H1 (cell line): ENCODE measurements around the gene CCNG2. TPM values are rescaled to one million over a fixed set of nuclear protein-coding genes. Genes with fewer than 3 reads are reported as not detected.

ENCODE experiments used
- EP300 ChIP-seq, 2 experiments: IDR thresholded peaks; 1 replicate in 1 of 2; 2 replicates in 1 of 2; pipeline ENCODE4 v1.6.1; 2011 to 2012; ENCODE audit warnings: low read depth in 2 of 2, low read length in 2 of 2, mild to moderate bottlenecking in 2 of 2, borderline replicate concordance in 1 of 2, inconsistent platforms in 1 of 2, moderate library complexity in 1 of 2
- HDAC6 ChIP-seq: IDR thresholded peaks from one replicate; pipeline ENCODE4 v1.7.1; 2012; ENCODE audit warnings: low read depth, mild to moderate bottlenecking, inconsistent platforms, low read length, moderate library complexity
- SP1 ChIP-seq: IDR thresholded peaks from 2 replicates; pipeline ENCODE4 v1.6.1; 2011; ENCODE audit warnings: low read depth, low read length
- ZNF274 ChIP-seq: IDR thresholded peaks from 2 replicates; pipeline ENCODE4 v1.7.0; 2012; ENCODE audit warnings: low read length, borderline replicate concordance; ENCODE audit errors: extremely low read depth
- polyA plus RNA-seq, 7 experiments: library from polyadenylated mRNA; depleted of rRNA in 3 of 7; stranded (reverse) in 5 of 7; unstranded in 2 of 7; fragments of >200 nt in 5 of 7; fragments of 200-250 nt in 2 of 7; gene quantifications; 1 replicate in 5 of 7; 2 replicates in 1 of 7; 4 replicates in 1 of 7; pipeline versions ENCODE4 v1.2.1 to v1.2.3, GENCODE V29; 2011 to 2013; ENCODE audit warnings: missing spikeins in 2 of 7, mixed read lengths in 2 of 7
- total RNA-seq: library from RNA; stranded (reverse); fragmentation: NEBNext Ultra II Directional; extraction: Animal tissue kit (Norgen Biotek cat#: 25700); gene quantifications from 2 replicates; pipeline ENCODE4 v1.2.1, GENCODE V29; 2021
- TF ChIP-seq, protein P1 (sequence below): fragments of 300-600 bp; sonication (generic); IDR thresholded peaks from 2 replicates; pipeline ENCODE4 v1.7.1; 2012; ENCODE audit warnings: low read length, moderate library complexity, mild to moderate bottlenecking, inconsistent platforms; ENCODE audit not compliant: insufficient replicate concordance
- TF ChIP-seq, protein P2 (sequence below): IDR thresholded peaks from 2 replicates; pipeline ENCODE4 v1.6.1; 2011; ENCODE audit warnings: low read length, improper control_type of control experiment

The CCNG2 gene
- total and polyA plus RNA-seq, 2 of the 8 experiments (the other 6 are each of a cell fraction or from before 2014, with no cell fraction given): 3.5 to 13.9 TPM

DNA sequence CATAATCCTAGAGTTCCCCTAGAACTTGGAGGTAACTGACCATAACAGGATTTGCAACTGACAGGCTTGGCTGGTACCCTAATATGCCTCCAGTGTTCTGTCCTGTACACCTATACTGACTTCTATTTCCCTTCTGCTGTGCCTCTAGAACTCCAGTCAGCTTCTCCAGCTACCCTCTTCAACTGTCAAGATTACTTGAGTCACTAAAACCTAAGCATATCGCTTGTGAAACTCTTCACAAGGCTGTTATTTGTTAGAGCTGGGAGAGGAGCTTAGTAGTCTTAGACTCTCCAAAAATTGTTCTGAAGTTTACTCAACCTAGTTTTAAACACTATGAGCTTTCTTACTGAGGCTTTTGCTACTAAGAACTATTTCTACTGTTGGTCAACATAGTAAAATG lies 52.0 kb downstream of the CCNG2 start (continued):
- TF ChIP-seq ZNF274 (no peak), SP1 (no peak), EP300 (IDR thresholded peaks at IDR 0.05; ENCODE audit: borderline replicate concordance in 1 of 2, low read depth in 2 of 2, low read length in 2 of 2) (no peak), HDAC6 (no peak)
- TF ChIP-seq, protein P1, sequence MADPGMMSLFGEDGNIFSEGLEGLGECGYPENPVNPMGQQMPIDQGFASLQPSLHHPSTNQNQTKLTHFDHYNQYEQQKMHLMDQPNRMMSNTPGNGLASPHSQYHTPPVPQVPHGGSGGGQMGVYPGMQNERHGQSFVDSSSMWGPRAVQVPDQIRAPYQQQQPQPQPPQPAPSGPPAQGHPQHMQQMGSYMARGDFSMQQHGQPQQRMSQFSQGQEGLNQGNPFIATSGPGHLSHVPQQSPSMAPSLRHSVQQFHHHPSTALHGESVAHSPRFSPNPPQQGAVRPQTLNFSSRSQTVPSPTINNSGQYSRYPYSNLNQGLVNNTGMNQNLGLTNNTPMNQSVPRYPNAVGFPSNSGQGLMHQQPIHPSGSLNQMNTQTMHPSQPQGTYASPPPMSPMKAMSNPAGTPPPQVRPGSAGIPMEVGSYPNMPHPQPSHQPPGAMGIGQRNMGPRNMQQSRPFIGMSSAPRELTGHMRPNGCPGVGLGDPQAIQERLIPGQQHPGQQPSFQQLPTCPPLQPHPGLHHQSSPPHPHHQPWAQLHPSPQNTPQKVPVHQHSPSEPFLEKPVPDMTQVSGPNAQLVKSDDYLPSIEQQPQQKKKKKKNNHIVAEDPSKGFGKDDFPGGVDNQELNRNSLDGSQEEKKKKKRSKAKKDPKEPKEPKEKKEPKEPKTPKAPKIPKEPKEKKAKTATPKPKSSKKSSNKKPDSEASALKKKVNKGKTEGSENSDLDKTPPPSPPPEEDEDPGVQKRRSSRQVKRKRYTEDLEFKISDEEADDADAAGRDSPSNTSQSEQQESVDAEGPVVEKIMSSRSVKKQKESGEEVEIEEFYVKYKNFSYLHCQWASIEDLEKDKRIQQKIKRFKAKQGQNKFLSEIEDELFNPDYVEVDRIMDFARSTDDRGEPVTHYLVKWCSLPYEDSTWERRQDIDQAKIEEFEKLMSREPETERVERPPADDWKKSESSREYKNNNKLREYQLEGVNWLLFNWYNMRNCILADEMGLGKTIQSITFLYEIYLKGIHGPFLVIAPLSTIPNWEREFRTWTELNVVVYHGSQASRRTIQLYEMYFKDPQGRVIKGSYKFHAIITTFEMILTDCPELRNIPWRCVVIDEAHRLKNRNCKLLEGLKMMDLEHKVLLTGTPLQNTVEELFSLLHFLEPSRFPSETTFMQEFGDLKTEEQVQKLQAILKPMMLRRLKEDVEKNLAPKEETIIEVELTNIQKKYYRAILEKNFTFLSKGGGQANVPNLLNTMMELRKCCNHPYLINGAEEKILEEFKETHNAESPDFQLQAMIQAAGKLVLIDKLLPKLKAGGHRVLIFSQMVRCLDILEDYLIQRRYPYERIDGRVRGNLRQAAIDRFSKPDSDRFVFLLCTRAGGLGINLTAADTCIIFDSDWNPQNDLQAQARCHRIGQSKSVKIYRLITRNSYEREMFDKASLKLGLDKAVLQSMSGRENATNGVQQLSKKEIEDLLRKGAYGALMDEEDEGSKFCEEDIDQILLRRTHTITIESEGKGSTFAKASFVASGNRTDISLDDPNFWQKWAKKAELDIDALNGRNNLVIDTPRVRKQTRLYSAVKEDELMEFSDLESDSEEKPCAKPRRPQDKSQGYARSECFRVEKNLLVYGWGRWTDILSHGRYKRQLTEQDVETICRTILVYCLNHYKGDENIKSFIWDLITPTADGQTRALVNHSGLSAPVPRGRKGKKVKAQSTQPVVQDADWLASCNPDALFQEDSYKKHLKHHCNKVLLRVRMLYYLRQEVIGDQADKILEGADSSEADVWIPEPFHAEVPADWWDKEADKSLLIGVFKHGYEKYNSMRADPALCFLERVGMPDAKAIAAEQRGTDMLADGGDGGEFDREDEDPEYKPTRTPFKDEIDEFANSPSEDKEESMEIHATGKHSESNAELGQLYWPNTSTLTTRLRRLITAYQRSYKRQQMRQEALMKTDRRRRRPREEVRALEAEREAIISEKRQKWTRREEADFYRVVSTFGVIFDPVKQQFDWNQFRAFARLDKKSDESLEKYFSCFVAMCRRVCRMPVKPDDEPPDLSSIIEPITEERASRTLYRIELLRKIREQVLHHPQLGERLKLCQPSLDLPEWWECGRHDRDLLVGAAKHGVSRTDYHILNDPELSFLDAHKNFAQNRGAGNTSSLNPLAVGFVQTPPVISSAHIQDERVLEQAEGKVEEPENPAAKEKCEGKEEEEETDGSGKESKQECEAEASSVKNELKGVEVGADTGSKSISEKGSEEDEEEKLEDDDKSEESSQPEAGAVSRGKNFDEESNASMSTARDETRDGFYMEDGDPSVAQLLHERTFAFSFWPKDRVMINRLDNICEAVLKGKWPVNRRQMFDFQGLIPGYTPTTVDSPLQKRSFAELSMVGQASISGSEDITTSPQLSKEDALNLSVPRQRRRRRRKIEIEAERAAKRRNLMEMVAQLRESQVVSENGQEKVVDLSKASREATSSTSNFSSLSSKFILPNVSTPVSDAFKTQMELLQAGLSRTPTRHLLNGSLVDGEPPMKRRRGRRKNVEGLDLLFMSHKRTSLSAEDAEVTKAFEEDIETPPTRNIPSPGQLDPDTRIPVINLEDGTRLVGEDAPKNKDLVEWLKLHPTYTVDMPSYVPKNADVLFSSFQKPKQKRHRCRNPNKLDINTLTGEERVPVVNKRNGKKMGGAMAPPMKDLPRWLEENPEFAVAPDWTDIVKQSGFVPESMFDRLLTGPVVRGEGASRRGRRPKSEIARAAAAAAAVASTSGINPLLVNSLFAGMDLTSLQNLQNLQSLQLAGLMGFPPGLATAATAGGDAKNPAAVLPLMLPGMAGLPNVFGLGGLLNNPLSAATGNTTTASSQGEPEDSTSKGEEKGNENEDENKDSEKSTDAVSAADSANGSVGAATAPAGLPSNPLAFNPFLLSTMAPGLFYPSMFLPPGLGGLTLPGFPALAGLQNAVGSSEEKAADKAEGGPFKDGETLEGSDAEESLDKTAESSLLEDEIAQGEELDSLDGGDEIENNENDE: no peak
- TF ChIP-seq, protein P2, sequence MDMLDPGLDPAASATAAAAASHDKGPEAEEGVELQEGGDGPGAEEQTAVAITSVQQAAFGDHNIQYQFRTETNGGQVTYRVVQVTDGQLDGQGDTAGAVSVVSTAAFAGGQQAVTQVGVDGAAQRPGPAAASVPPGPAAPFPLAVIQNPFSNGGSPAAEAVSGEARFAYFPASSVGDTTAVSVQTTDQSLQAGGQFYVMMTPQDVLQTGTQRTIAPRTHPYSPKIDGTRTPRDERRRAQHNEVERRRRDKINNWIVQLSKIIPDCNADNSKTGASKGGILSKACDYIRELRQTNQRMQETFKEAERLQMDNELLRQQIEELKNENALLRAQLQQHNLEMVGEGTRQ: no peak
- TF ChIP-seq, all 59 proteins: peak for 0
